ENCODE results near the gene FGF13.

The FGF13 gene

GRCh38 chrX:138723301-138723700 is 11.8 kb upstream of the FGF13 start:
- H3K14ac ChIP-seq (ENCODE audit: low read length), result no peak overlapping the region
- no peak for DNase-seq
- H2AFZ ChIP-seq (ENCODE audit: insufficient read depth, low read length, poor library complexity), result no peak overlapping the region
- H3K79me2 ChIP-seq (ENCODE audit: control insufficient read depth, insufficient read depth, low read length, poor library complexity), result no peaks in the 10 kb centered on the region
- no peaks in the 10 kb centered on the region for H3K9me3 ChIP-seq (ENCODE audit: insufficient read depth, low read depth, low read length)
- H4K12ac ChIP-seq (ENCODE audit: low read depth, low read length), result no peak overlapping the region
- no peak overlapping the region for H3K4ac ChIP-seq (ENCODE audit: low read depth, low read length)
- H4K8ac ChIP-seq (ENCODE audit: low read depth, low read length), result no peak overlapping the region
- H3K18ac ChIP-seq (ENCODE audit: low read length), result no peak overlapping the region
- no CpG with 5 or more reads among the region's 5 CpGs for WGBS (ENCODE audit: extremely low coverage, insufficient coverage, insufficient read length)
- H2BK12ac ChIP-seq (ENCODE audit: low read length), result no peak overlapping the region
- no peak overlapping the region for H3K4me3 ChIP-seq (ENCODE audit: low read depth, low read length)
- H3K27me3 ChIP-seq (ENCODE audit: insufficient read depth, low read length), result no peaks in the 10 kb centered on the region
- H3K79me1 ChIP-seq (ENCODE audit: low read length), result no peaks in the 10 kb centered on the region
- no peak overlapping the region for H4K91ac ChIP-seq (ENCODE audit: low read depth, low read length)
- H3K4me1 ChIP-seq (ENCODE audit: control insufficient read depth in 1 of 2, insufficient read depth in 2 of 2, low read length in 2 of 2), result no peaks in the 10 kb centered on the region
- H3K9ac ChIP-seq (ENCODE audit: low read length), result no peak overlapping the region
- no peak overlapping the region for H2AK5ac ChIP-seq (ENCODE audit: low read length)
- H2BK120ac ChIP-seq (ENCODE audit: insufficient read depth, low read length, poor library complexity), result no peak overlapping the region
- no peak overlapping the region for H3K23ac ChIP-seq (ENCODE audit: low read length)
- no peaks in the 10 kb centered on the region for H3K36me3 ChIP-seq (ENCODE audit: control insufficient read depth in 1 of 2, insufficient read depth in 2 of 2, low read length in 2 of 2)
- no peak overlapping the region for H3K4me2 ChIP-seq (ENCODE audit: low read length)
- H3K27ac ChIP-seq (ENCODE audit: low read depth, low read length), result no peak overlapping the region
- no peak overlapping the region for H2BK5ac ChIP-seq (ENCODE audit: low read depth, low read length, poor library complexity)

DNA sequence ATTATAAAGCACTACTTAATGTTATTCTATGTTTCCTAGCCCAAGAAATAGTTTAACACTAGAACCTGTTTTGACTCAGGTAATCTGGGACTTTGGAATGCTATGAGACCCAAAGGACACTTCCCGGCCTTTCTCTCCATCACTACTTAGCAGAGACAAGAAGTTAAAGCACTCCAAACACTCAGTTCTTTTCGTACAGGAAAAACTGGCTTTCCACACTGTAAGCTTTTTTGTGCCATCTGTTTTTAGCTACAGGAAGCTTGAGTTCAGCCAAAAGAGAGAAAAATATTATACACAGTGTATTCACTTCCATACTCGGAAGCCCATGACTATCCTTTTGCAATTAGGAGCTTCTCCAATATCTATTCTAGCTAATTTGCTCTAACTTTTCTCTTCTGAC is 7.9 kb upstream of the FGF13 start:
- no peak overlapping the region for H3K4ac ChIP-seq (ENCODE audit: low read depth, low read length)
- H3K23ac ChIP-seq (ENCODE audit: low read length), result no peak overlapping the region
- no peaks in the 10 kb centered on the region for H3K79me1 ChIP-seq (ENCODE audit: low read length)
- H3K36me3 ChIP-seq (ENCODE audit: control insufficient read depth in 1 of 2, insufficient read depth in 2 of 2, low read length in 2 of 2), result no peaks in the 10 kb centered on the region
- H3K9me3 ChIP-seq (ENCODE audit: insufficient read depth, low read depth, low read length), result no peaks in the 10 kb centered on the region
- no peaks in the 10 kb centered on the region for H3K79me2 ChIP-seq (ENCODE audit: control insufficient read depth, insufficient read depth, low read length, poor library complexity)
- no peak overlapping the region for H2BK12ac ChIP-seq (ENCODE audit: low read length)
- H2AK5ac ChIP-seq (ENCODE audit: low read length), result no peak overlapping the region
- no peak overlapping the region for H2BK120ac ChIP-seq (ENCODE audit: insufficient read depth, low read length, poor library complexity)
- H4K8ac ChIP-seq (ENCODE audit: low read depth, low read length), result no peak overlapping the region
- no peaks in the 10 kb centered on the region for H3K4me1 ChIP-seq (ENCODE audit: control insufficient read depth in 1 of 2, insufficient read depth in 2 of 2, low read length in 2 of 2)
- no peak for DNase-seq
- H4K91ac ChIP-seq (ENCODE audit: low read depth, low read length), result no peak overlapping the region
- no peak overlapping the region for H3K18ac ChIP-seq (ENCODE audit: low read length)
- no peak overlapping the region for H3K9ac ChIP-seq (ENCODE audit: low read length)
- no peak overlapping the region for H3K27ac ChIP-seq (ENCODE audit: low read depth, low read length)
- H3K4me3 ChIP-seq (ENCODE audit: low read depth, low read length), result no peak overlapping the region
- no peak overlapping the region for H2AFZ ChIP-seq (ENCODE audit: insufficient read depth, low read length, poor library complexity)
- no peaks in the 10 kb centered on the region for H3K27me3 ChIP-seq (ENCODE audit: insufficient read depth, low read length)
- no peak overlapping the region for H3K4me2 ChIP-seq (ENCODE audit: low read length)
- WGBS (ENCODE audit: extremely low coverage, insufficient coverage, insufficient read length), result no CpG with 5 or more reads among the region's 3 CpGs
- no peak overlapping the region for H3K14ac ChIP-seq (ENCODE audit: low read length)
- no peak overlapping the region for H4K12ac ChIP-seq (ENCODE audit: low read depth, low read length)
- no peak overlapping the region for H2BK5ac ChIP-seq (ENCODE audit: low read depth, low read length, poor library complexity)

GRCh38 chrX:138718941-138719340 is 7.4 kb upstream of the FGF13 start:
- no CpG with 5 or more reads among the region's 1 CpG for whole genome bisulfite sequencing (ENCODE audit: extremely low coverage, insufficient coverage, insufficient read length)

DNA sequence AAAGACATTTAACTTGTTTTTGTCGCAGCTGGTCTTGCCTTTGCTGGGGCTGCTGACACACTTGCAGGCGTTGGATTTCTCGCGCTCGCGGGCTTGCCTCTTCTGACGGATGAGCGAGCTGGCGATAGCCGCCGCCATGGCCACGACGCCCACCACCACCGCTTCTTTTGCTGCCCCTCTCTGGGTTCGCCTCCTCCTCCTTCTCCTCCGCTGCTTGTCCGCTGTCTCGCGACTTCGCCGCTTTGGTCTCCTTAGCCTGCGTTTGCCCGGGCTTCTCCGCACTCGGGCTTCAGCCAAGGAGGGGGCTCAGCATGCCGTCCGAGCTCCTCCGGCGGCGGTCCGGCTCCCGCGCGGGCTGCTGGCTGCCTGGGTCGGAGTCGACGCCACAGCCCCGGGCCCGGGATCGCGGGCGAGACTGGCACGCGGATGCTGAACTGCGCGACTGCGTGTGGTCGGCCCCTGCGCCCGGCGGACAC is 613 bp downstream of the FGF13 start:
- Histone ChIP-seq H2AFZ (ENCODE audit: insufficient read depth, low read length, poor library complexity) (peak overlapping the region; percentile 52), H2BK5ac (ENCODE audit: low read depth, low read length, poor library complexity) (no peak overlapping the region), H4K8ac (ENCODE audit: low read depth, low read length) (no peak overlapping the region), H2BK120ac (ENCODE audit: insufficient read depth, low read length, poor library complexity) (no peak overlapping the region), H3K4me2 (ENCODE audit: low read length) (peak overlapping the region; percentile 65), H4K12ac (ENCODE audit: low read depth, low read length) (no peak overlapping the region), H4K91ac (ENCODE audit: low read depth, low read length) (no peak overlapping the region), H3K79me1 (ENCODE audit: low read length) (no peaks in the 10 kb centered on the region), H3K4me3 (ENCODE audit: low read depth, low read length) (peak overlapping the region; percentile 69), H3K9ac (ENCODE audit: low read length) (no peak overlapping the region), H3K27me3 (ENCODE audit: insufficient read depth, low read length) (no peaks in the 10 kb centered on the region), H3K27ac (ENCODE audit: low read depth, low read length) (no peak overlapping the region), H3K18ac (ENCODE audit: low read length) (no peak overlapping the region), H2AK5ac (ENCODE audit: low read length) (no peak overlapping the region), H3K4ac (ENCODE audit: low read depth, low read length) (no peak overlapping the region), H3K4me1 (ENCODE audit: control insufficient read depth in 1 of 2, insufficient read depth in 2 of 2, low read length in 2 of 2) (peaks cover 0 to 4% of the 10 kb centered on the region in 2 experiments), H3K14ac (ENCODE audit: low read length) (no peak overlapping the region), H3K36me3 (ENCODE audit: control insufficient read depth in 1 of 2, insufficient read depth in 2 of 2, low read length in 2 of 2) (no peaks in the 10 kb centered on the region), H2BK12ac (ENCODE audit: low read length) (no peak overlapping the region), H3K23ac (ENCODE audit: low read length) (no peak overlapping the region), H3K9me3 (ENCODE audit: insufficient read depth, low read depth, low read length) (no peaks in the 10 kb centered on the region), H3K79me2 (ENCODE audit: control insufficient read depth, insufficient read depth, low read length, poor library complexity) (no peaks in the 10 kb centered on the region)
- no CpG with 5 or more reads among the region's 51 CpGs for WGBS (ENCODE audit: extremely low coverage, insufficient coverage, insufficient read length)
- no peak for DNase-seq

More at GRCh38 chrX:138718941-138719340, 7.4 kb upstream of the FGF13 start:
- H3K4me3 ChIP-seq (ENCODE audit: low read depth, low read length), result no peak overlapping the region
- H2BK5ac ChIP-seq (ENCODE audit: low read depth, low read length, poor library complexity), result no peak overlapping the region
- H2AK5ac ChIP-seq (ENCODE audit: low read length), result no peak overlapping the region
- H3K23ac ChIP-seq (ENCODE audit: low read length), result no peak overlapping the region
- H3K79me2 ChIP-seq (ENCODE audit: control insufficient read depth, insufficient read depth, low read length, poor library complexity), result no peaks in the 10 kb centered on the region
- no peaks in the 10 kb centered on the region for H3K9me3 ChIP-seq (ENCODE audit: insufficient read depth, low read depth, low read length)
- no peak overlapping the region for H4K8ac ChIP-seq (ENCODE audit: low read depth, low read length)
- H3K4me1 ChIP-seq (ENCODE audit: control insufficient read depth in 1 of 2, insufficient read depth in 2 of 2, low read length in 2 of 2), result no peaks in the 10 kb centered on the region
- H3K9ac ChIP-seq (ENCODE audit: low read length), result no peak overlapping the region
- H2BK120ac ChIP-seq (ENCODE audit: insufficient read depth, low read length, poor library complexity), result no peak overlapping the region
- H4K12ac ChIP-seq (ENCODE audit: low read depth, low read length), result no peak overlapping the region
- no peak for DNase-seq
- no peak overlapping the region for H3K4ac ChIP-seq (ENCODE audit: low read depth, low read length)
- H2AFZ ChIP-seq (ENCODE audit: insufficient read depth, low read length, poor library complexity), result no peak overlapping the region
- no peak overlapping the region for H3K14ac ChIP-seq (ENCODE audit: low read length)
- H3K18ac ChIP-seq (ENCODE audit: low read length), result no peak overlapping the region
- no peaks in the 10 kb centered on the region for H3K79me1 ChIP-seq (ENCODE audit: low read length)
- H3K27ac ChIP-seq (ENCODE audit: low read depth, low read length), result no peak overlapping the region
- H2BK12ac ChIP-seq (ENCODE audit: low read length), result no peak overlapping the region
- H4K91ac ChIP-seq (ENCODE audit: low read depth, low read length), result no peak overlapping the region
- no peaks in the 10 kb centered on the region for H3K27me3 ChIP-seq (ENCODE audit: insufficient read depth, low read length)
- no peaks in the 10 kb centered on the region for H3K36me3 ChIP-seq (ENCODE audit: control insufficient read depth in 1 of 2, insufficient read depth in 2 of 2, low read length in 2 of 2)
- no peak overlapping the region for H3K4me2 ChIP-seq (ENCODE audit: low read length)
